Measurements from ENCODE around the gene DNM2. TPM values are rescaled to one million over a fixed set of nuclear protein-coding genes. Genes with fewer than 3 reads are reported as not detected.

DNM2 gene
- total and polyA plus RNA-seq, 9 of the 15 experiments (the other 6 are each of a cell fraction or from before 2014, with no cell fraction given), result 2.2 to 161 (median 72.6) TPM

DNA sequence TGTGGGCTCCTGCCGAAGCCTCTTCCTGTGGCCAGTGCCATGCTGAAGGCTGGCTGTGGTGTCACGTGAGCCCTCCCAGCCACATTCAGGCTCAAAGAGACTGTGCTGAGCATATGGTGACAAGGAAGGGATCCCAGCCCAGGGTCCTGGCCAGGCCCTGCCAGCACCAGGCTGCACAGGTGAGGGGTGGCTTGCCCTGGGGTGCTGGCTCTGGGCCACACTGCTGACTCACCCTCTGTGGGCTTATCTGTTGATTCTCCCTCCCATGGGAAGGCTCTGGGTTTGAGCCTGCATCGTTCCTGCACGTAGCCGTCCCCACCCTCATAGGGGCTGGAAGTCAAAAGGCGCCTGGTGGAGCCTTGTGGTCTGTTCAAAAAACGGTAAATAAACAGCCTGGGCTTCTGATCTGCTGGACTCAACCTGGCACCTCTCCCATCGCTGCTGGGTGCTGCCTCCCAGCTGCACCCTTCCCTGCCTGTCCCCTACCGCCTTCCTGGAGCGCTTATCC is 31.1 kb downstream of the DNM2 start (continued):
- TF ChIP-seq ZBTB17 (CRISPR knock-in tag; IDR thresholded peaks at IDR 0.05) (no peak), ZNF282 (CRISPR knock-in tag; IDR thresholded peaks at IDR 0.05) (no peak), ARNT (IDR thresholded peaks at IDR 0.05) (no peak; a peak in 1 of 4 replicates), MLX (CRISPR knock-in tag; conservative IDR thresholded peaks at IDR 0.05) (no peak), TCFL5 (CRISPR knock-in tag; conservative IDR thresholded peaks at IDR 0.05) (no peak), RBM25 (IDR thresholded peaks at IDR 0.05; ENCODE audit: low read depth, low read length, severe bottlenecking) (no peak), LEF1 (IDR thresholded peaks at IDR 0.05) (no peak), SNRNP70 (optimal IDR thresholded peaks at IDR 0.05; ENCODE audit: low read depth, low read length) (no peak), MTF1 (CRISPR knock-in tag; IDR thresholded peaks at IDR 0.05; ENCODE audit: borderline replicate concordance) (no peak), POU5F1 (IDR thresholded peaks at IDR 0.05; ENCODE audit: borderline replicate concordance, low read depth, low read length, partially characterized antibody) (no peak), MEIS2 (IDR thresholded peaks at IDR 0.05; ENCODE audit: partially characterized antibody) (no peak), ZNF140 (CRISPR knock-in tag; IDR thresholded peaks at IDR 0.05) (no peak), SRSF3 (IDR thresholded peaks at IDR 0.05; ENCODE audit: insufficient read depth, low read length) (no peak), CEBPG (CRISPR knock-in tag; IDR thresholded peaks at IDR 0.05) (no peak), CEBPG (tag; conservative IDR thresholded peaks at IDR 0.05 in 1 of 2, IDR thresholded peaks at IDR 0.05 in 1 of 2) (no peak), EZH2 (IDR thresholded peaks at IDR 0.05; ENCODE audit: borderline replicate concordance, low read depth, low read length) (no peak), RHOXF2B (CRISPR knock-in tag; conservative IDR thresholded peaks at IDR 0.05) (no peak), HDGF (IDR thresholded peaks at IDR 0.05) (no peak), NEUROD1 (IDR thresholded peaks at IDR 0.05; ENCODE audit: borderline replicate concordance, low read depth, low read length, partially characterized antibody) (peak; percentile 12)
- TF ChIP-seq, protein P1, sequence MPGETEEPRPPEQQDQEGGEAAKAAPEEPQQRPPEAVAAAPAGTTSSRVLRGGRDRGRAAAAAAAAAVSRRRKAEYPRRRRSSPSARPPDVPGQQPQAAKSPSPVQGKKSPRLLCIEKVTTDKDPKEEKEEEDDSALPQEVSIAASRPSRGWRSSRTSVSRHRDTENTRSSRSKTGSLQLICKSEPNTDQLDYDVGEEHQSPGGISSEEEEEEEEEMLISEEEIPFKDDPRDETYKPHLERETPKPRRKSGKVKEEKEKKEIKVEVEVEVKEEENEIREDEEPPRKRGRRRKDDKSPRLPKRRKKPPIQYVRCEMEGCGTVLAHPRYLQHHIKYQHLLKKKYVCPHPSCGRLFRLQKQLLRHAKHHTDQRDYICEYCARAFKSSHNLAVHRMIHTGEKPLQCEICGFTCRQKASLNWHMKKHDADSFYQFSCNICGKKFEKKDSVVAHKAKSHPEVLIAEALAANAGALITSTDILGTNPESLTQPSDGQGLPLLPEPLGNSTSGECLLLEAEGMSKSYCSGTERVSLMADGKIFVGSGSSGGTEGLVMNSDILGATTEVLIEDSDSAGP (CRISPR knock-in tag; IDR thresholded peaks at IDR 0.05), result no peak
- TF ChIP-seq, protein P2, sequence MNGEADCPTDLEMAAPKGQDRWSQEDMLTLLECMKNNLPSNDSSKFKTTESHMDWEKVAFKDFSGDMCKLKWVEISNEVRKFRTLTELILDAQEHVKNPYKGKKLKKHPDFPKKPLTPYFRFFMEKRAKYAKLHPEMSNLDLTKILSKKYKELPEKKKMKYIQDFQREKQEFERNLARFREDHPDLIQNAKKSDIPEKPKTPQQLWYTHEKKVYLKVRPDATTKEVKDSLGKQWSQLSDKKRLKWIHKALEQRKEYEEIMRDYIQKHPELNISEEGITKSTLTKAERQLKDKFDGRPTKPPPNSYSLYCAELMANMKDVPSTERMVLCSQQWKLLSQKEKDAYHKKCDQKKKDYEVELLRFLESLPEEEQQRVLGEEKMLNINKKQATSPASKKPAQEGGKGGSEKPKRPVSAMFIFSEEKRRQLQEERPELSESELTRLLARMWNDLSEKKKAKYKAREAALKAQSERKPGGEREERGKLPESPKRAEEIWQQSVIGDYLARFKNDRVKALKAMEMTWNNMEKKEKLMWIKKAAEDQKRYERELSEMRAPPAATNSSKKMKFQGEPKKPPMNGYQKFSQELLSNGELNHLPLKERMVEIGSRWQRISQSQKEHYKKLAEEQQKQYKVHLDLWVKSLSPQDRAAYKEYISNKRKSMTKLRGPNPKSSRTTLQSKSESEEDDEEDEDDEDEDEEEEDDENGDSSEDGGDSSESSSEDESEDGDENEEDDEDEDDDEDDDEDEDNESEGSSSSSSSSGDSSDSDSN (IDR thresholded peaks at IDR 0.05; ENCODE audit: borderline replicate concordance in 1 of 2, low read depth in 2 of 2, low read length in 2 of 2), result no peak
- TF ChIP-seq, protein P3, sequence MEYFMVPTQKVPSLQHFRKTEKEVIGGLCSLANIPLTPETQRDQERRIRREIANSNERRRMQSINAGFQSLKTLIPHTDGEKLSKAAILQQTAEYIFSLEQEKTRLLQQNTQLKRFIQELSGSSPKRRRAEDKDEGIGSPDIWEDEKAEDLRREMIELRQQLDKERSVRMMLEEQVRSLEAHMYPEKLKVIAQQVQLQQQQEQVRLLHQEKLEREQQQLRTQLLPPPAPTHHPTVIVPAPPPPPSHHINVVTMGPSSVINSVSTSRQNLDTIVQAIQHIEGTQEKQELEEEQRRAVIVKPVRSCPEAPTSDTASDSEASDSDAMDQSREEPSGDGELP (CRISPR knock-in tag; IDR thresholded peaks at IDR 0.05; ENCODE audit: borderline replicate concordance), result peak; percentile 61; the same call in 1 of the 2 replicates
- TF ChIP-seq, protein P4, sequence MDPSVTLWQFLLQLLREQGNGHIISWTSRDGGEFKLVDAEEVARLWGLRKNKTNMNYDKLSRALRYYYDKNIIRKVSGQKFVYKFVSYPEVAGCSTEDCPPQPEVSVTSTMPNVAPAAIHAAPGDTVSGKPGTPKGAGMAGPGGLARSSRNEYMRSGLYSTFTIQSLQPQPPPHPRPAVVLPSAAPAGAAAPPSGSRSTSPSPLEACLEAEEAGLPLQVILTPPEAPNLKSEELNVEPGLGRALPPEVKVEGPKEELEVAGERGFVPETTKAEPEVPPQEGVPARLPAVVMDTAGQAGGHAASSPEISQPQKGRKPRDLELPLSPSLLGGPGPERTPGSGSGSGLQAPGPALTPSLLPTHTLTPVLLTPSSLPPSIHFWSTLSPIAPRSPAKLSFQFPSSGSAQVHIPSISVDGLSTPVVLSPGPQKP (CRISPR knock-in tag; IDR thresholded peaks at IDR 0.05), result no peak
